NOMO-1 treated with DMSO at 0.1 percent for 48 hours (cell line): Measurements from ENCODE around the gene TAS2R13.

Source experiments
- DNase-seq: peaks from one replicate; lab custom pipeline; 2025; ENCODE audit not compliant: unreplicated experiment; lab: John Stamatoyannopoulos, UW

The TAS2R13 gene, protein sequence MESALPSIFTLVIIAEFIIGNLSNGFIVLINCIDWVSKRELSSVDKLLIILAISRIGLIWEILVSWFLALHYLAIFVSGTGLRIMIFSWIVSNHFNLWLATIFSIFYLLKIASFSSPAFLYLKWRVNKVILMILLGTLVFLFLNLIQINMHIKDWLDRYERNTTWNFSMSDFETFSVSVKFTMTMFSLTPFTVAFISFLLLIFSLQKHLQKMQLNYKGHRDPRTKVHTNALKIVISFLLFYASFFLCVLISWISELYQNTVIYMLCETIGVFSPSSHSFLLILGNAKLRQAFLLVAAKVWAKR

DNA sequence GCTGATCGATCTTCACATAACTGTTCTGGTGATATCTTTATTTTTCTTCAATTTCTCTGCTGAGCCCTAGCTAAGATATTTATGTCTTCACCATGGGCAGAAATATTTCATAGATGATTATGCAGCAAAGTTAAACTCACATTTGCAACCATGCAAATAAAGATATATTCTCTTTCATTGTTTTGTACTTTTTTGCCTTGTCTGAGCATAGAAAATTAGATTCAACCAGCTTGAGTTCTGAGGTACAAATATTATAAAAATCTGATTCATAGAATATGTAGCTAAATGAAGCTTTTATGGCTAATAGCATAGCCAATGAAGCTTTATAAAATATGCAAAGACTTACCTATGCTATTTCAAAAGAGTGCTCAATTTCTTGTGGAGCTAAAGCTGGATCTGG lies at the start of gene TAS2R13:
TSS of gene TAS2R13 (minus strand) at position 101 of the 400 bp plus-strand sequence. CDS start 264 bp downstream, outside the sequence.
- no peak for DNase-seq

DNA sequence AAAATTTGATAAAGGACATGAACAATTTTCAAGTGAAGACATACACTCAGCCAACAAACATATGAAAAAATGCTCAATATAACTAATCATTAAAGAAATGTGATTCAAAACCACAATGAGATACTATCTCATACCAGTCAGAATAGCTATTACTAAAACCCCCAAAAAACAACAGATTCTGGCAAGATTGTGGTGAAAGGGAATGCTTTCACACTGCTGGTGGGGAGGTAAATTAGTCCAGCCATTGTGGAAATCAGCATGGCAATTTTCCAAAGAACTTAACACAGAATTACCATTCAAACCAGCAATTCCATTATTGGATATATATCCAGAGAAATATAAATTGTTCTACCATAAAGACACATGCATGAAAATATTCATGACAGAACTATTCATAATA lies 48.4 kb upstream of the TAS2R13 start:
- no peak for DNase-seq

DNA sequence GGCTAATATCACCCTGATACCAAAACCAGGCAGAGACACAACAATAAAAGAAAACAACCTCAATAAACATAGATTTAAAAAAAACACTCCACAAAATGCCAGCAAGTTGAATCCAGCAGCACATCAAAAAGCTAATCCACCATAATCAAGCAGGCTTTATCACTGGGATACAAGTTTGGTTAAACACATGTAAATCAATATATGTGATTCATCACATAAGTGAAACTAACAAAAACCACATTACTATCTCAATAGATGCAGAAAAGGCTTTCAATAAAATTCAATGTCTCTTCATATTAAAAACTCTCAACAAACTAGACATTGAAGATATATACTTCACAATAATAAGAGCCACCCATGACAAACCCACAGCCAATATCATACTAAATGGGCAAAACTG lies 46.7 kb upstream of the TAS2R13 start:
- DNase-seq = no peak

DNA sequence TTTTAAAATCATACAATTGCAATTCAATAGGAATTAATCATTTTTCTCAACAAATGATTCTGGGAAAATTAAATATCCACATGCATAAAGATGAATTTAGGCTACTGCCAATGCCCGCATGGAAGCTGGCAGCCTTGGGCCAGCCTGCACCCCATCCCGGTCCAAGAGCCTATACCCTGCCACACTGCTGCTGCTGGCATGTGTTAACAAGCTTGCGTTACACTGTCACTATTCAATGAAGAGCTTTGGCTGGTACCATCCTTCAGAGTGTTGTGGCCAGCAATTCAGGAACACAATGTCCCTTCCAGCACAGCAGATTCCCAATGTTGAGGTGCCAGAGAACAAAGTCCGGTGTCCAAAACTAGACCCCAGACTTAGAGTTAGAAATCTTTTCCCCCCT lies 43.3 kb upstream of the TAS2R13 start:
- DNase-seq = no peak

DNA sequence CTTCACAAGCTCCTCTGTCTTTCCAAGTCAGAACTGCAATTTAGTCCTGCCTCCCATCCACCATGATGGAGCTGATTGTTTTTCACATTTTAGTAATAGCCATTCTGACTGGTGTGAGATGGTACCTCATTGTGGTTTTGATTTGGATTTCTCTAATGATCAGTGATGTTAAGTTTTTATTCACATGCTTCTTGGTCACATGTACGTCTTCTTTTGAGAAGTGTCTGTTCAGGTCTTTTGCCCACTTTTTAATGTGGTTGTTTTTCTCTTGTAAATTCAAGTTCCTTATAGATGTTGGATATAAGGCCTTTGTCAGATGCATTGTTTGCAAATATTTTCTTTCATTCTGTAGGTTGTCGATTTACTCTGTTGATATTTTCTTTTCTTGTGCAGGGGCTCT lies 33.8 kb upstream of the TAS2R13 start:
- no peak for DNase-seq

DNA sequence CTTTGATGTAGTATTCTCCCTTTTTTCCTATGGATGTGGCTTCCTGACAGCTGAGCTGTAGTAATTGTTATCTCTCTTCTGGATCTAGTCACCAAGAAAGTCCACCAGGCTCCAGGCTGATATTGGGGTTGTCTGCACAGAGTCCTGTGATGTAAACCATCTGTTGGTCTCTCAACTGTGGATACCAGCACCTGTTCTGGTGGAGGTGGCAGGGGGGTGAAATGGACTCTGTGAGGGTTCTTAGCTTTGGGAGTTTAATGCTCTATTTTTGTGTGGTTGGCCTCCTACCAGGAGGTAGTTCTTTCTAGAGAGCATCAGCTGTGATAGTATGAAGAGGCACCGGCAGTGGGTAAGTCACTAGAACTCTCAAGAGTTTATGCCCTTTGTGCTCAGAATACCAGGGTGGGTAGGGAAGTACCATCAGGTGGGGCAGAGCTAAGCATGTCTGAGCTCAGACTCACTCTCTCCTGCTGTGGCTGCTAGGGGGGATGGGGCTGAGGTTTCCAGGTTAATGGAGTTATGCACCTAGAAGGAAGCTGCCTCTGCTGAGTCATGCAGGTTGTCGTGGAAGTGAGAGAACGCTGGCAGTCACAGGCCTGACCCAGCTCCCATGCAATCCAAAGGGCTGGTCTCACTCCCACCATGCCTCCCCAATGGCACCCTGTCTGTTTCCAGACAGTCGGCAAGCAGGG lies 32.7 kb upstream of the TAS2R13 start:
- DNase-seq = no peak

- no peak for DNase-seq
Measured at GRCh38 chr12:10941369-10941768, 32.0 kb upstream of the TAS2R13 start.

DNA sequence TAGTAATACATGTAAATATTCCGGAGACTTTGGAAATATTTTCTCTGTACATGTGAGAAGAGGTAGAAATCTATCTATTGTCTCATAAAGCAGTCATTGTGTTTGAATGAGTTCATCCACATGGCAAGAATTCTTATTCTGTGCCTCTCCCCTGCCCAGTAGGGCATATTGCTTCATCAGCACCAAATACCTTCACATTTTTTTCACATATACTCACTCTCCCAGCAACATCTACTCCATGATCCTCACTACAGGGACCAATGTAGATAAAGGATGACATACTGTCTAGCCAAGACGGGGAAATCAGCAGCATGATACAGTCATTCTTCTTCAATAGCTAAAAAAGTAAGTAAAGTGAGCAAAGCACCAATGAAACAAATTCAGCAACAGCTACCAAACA lies 31.0 kb upstream of the TAS2R13 start:
- DNase-seq = no peak

DNA sequence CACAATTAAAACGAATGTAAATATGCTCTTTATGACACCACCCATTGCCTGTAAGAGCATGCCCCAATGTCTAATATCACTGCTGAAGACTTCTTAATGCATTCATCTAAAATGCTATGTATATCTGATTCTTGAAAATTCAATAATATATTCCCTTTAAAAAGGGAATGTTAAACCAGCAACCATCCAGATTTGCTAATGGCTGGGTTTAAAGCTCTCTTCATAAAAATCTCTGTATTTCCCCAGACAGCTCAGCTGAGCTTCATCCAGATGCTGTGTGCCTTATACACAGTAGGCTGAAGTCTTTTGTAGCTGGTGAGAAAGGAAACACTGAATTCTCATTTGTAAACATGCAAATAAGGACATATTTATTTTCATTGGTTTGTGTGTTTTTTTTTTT lies 29.8 kb upstream of the TAS2R13 start, which contains the start of gene TAS2R14:
TSS of gene TAS2R14 (minus strand) at position 101 of the 400 bp plus-strand sequence. CDS start at position 45, 56 bp downstream.
- no peak for DNase-seq

DNA sequence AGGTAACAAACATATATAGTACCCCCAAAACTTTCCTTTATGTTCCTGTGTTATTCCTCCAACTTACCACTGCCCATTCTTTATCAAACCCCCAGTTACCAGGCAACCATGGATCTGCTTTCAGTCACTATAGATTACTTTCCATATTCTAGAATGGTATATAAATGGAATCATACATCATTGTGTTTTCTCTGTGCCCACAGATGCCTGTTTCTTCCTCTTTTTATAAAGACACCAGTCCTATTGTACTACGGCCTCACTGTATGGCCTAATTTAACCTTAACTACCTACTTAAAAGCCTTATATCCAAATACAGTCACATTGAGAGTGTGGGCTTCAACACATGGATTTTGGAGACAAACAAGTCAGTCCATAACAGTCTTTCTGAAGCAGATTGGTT lies 27.1 kb upstream of the TAS2R13 start:
- no peak for DNase-seq

DNA sequence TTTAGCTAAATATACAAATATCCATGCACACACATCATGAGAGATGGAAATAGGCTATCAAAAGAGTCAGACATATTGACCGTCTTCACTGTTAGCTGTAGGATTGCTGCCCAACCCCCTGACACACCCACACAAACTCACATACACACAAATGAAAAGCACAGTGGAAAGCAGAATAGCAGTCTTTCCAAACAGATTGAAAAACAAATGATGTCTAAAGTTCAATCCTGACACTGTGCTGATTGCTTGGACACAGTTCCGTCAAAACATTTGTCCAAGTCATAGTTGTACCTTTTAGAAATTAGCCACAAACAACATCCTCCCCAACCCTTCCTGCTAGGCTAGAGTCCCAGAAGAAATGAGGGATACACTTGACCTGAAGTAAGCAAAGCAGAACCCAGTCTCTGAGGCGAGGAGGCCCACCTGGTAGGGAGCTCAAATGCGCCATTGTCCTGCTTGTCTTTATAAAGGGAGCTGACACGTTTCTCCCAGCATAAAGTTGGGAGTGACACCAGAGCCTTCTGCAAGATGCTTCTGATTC lies 19.5 kb upstream of the TAS2R13 start, which contains the start of gene PRH2:
TSS of gene PRH2 (plus strand) at position 491 of the 541 bp plus-strand sequence. CDS start at position 529, 38 bp downstream.
- DNase-seq = no peak

DNA sequence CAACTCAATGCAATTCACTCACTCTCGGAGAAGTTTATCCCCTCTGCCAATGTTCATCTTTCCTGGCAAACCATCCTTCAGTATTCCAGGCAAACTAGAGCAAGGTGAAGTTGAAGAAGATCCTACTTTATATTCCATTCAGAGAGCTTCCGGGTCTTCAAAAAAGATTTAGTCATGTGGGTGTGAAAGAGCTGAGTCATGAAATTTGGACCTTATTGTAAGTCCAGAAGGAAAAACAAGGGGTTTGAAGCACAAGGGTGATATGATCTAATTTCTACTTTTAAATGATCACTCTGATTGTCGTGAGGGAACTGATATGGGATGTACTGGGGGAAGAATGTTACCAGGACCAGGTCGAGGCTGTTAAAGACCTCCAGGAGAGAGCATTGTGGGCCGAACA lies 16.9 kb upstream of the TAS2R13 start:
- no peak for DNase-seq

DNA sequence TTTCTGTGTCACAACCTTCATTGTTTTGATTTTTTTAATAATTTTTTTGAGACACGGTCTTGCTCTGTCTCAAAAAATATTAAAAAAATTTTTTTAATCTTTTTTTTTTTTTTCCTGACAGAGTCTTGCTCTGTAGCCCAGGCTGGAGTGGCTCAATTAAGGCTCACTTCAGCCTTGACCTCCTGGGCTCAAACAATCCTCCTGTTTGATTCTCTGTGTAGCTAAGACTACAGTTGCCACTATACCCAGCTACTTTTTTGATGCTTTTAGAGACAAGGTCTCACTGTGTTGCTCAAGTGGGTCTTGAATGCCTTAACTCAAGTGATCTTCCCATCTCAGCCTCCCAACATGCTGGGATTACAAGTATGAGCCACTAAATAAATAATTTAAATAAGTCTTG lies 10.4 kb upstream of the TAS2R13 start:
- DNase-seq = no peak

DNA sequence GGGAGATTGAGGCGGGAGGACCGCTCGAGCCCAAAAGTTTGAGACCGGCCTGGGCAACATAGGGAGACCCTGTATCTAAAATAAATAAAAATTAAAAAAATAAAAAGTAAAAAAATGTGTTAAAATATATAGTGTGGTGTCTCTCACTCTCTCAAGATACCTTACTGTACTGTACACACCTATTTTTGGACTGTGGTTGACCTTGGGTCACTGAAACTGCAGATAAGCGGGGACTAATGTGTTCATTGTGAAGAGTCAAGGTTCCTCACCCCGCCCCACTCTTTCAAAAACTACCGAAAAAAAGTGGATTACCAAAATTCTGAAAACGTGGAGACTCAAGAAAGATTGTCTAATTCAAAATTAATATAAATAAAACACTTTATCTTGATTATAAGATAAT lies 1.0 kb upstream of the TAS2R13 start:
- DNase-seq = no peak

DNA sequence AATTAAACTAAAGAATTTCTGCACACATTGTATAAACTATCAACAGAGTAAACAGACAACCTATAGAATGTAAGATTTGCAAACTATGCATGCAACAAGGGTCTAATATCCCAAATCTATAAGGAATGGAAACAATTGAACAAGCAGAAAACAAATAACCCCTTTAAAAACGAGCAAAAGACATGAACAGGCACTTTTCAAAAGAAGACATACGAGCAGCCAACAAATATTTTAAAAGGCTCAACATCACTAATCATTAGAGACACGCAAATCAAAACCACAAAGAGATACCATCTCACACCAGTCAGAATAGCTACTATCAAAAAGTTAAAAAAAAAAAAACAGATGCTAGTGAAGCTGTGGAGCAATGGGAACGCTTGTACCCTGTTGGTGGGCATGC lies 4.7 kb downstream of the TAS2R13 start:
- no peak for DNase-seq

DNA sequence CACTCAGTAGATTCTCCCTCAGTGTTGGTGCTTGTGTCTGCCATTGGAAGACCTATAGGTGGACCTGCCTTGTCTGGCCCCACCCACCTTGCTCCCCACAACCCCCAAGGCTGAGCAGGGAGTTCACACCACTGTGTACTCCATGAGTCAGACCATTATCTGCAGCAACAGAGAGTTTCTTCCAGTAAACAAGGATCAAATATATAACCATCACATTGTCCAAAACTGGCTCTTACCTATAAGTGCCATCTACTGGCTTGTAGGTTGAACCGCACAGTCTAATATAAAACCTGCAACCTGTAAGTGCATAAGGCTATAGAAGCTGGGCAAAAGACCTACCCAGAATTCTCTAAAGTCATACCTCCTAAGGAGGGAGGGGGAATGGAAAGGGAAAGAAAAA lies 7.9 kb downstream of the TAS2R13 start:
- DNase-seq = no peak

DNA sequence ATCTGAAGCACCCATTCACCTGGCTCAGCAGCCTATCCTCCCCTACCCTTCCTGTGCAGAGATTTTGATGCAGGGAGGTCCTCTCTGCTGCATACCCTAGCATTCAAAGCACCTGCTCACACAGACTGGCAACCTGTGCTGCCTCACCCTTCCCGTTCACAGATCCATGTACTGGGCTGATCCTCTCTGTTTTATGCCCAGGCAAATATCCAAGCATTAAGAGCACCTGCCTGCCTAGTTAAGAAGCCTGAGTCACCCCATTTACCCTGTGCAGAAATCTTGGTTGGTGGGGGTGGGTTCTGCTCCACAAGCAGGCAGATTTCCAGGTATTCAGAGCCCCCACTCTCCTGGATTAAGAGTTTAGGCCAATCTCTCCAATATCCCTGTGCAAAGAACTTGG lies 8.4 kb downstream of the TAS2R13 start:
- DNase-seq = no peak

DNA sequence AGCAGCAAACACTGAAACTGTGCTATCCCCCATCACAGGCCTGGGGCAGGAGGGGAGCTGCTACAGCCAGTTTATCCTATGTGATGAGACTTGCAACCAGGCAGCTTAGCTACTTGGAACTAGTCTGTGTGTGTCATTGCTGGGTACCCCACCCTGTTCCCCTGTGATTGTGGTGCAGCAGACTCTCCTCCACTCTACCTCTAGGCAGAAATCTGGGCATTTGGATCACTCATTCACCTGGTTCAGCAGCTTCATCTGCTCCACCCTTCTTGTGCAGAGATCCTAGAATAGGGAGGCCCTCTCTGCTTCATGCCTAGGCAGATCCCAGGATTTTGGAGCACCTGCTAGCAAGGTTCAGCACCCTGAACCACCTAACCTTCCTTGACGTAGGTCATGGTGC lies 8.8 kb downstream of the TAS2R13 start:
- DNase-seq = no peak

- DNase-seq = no peak
Measured at GRCh38 chr12:10896854-10897253, 12.5 kb downstream of the TAS2R13 start.

DNA sequence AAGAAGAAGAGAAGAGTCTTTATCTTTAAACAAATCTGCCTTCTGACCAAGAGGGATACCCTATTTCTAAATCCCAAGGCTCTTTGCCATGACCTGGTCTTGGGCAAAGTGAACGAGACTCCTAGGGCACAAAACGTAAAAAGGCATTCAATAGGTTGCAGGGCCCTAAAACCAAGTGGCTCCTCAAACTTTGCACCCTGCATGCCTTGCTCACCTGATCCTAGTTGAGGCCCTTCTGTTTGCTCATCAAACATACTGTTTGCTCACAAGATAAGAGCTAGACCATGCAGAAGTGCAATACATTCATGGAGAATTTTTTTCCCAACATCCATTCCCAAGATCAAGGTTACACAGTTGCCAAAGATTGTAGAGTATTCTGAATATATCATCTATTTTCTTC lies 17.4 kb downstream of the TAS2R13 start:
- DNase-seq = no peak

- DNase-seq = no peak
Measured at GRCh38 chr12:10889226-10889625, 20.1 kb downstream of the TAS2R13 start.

DNA sequence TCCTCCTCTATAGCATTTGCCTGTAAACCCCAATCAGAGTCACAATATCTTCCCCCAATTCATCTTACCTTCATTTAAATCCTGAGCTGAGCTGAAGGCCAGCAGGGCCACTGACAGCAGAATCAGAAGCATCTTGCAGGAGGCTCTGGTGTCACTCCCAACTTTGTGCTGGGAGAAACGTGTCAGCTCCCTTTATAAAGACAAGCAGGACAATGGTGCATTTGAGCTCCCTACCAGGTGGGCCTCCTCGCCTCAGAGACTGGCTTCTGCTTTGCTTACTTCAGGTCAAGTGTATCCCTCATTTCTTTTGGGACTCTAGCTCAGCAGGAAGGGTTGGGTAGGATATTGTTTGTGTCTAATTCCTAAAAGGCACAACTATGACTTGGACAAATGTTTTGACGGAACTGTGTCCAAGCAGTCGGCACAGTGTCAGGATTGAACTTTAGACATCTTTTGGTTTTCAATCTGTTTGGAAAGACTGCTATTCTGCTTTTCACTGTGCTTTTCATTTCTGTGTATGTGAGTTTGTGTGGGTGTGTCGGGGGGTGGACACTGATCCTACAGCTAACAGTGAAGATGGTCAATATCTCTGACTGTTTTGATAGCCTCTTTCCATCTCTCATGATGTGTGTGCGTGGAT lies 25.2 kb downstream of the TAS2R13 start, which contains the start of gene PRH1:
TSS of gene PRH1 (minus strand) at position 170 of the 640 bp plus-strand sequence. CDS start at position 132, 38 bp downstream.
- no peak for DNase-seq
